WTC11 (cell line): ENCODE measurements around the gene NPAT.

Source experiments
- ATF1 ChIP-seq: sonication (generic); formaldehyde crosslinking; IDR thresholded peaks from 2 replicates; pipeline ENCODE4 v1.8.1; 2023; ENCODE audit warnings: mild to moderate bottlenecking, moderate library complexity, missing genetic modification reagents
- TF ChIP-seq, protein P1 (sequence below): fragments of 200-600 bp; IDR thresholded peaks from 2 replicates; pipeline ENCODE4 v1.8.0; 2022; ENCODE audit warnings: antibody characterized with exemption
- TF ChIP-seq, protein P2 (sequence below): sonication (generic); formaldehyde crosslinking; IDR thresholded peaks from 2 replicates; pipeline ENCODE4 v1.8.1; 2022; ENCODE audit warnings: mild to moderate bottlenecking, moderate library complexity, missing genetic modification reagents
- TF ChIP-seq, protein P3 (sequence below): sonication (generic); formaldehyde crosslinking; IDR thresholded peaks from 2 replicates; pipeline ENCODE4 v1.8.1; 2023; ENCODE audit warnings: mild to moderate bottlenecking, missing genetic modification reagents, moderate library complexity

DNA sequence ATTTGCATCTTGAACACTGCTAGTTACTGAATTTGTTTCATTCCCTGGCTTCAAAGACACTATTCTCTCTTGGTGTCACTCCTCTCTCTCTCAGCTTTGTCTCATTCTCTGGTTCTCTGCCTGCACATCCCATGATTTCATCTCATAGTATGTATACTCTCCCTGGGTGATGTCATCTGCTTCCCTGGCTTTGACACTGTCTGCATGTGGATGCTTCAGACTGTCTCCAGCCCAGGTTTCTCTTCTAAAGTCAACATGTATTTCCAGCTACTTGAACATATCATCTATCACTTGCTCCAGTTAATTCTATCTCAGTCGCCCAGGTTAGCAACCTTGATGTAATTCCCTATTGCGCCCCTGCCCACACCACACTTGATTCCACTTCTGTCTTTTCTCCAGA, 110.4 kb downstream of the NPAT start:
- TF ChIP-seq, protein P1, sequence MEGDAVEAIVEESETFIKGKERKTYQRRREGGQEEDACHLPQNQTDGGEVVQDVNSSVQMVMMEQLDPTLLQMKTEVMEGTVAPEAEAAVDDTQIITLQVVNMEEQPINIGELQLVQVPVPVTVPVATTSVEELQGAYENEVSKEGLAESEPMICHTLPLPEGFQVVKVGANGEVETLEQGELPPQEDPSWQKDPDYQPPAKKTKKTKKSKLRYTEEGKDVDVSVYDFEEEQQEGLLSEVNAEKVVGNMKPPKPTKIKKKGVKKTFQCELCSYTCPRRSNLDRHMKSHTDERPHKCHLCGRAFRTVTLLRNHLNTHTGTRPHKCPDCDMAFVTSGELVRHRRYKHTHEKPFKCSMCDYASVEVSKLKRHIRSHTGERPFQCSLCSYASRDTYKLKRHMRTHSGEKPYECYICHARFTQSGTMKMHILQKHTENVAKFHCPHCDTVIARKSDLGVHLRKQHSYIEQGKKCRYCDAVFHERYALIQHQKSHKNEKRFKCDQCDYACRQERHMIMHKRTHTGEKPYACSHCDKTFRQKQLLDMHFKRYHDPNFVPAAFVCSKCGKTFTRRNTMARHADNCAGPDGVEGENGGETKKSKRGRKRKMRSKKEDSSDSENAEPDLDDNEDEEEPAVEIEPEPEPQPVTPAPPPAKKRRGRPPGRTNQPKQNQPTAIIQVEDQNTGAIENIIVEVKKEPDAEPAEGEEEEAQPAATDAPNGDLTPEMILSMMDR: no peak
- TF ChIP-seq ATF1 (CRISPR knock-in tag): no peak
- TF ChIP-seq, protein P2, sequence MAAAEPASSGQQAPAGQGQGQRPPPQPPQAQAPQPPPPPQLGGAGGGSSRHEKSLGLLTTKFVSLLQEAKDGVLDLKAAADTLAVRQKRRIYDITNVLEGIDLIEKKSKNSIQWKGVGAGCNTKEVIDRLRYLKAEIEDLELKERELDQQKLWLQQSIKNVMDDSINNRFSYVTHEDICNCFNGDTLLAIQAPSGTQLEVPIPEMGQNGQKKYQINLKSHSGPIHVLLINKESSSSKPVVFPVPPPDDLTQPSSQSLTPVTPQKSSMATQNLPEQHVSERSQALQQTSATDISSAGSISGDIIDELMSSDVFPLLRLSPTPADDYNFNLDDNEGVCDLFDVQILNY: no peak
- TF ChIP-seq, protein P3, sequence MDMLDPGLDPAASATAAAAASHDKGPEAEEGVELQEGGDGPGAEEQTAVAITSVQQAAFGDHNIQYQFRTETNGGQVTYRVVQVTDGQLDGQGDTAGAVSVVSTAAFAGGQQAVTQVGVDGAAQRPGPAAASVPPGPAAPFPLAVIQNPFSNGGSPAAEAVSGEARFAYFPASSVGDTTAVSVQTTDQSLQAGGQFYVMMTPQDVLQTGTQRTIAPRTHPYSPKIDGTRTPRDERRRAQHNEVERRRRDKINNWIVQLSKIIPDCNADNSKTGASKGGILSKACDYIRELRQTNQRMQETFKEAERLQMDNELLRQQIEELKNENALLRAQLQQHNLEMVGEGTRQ (CRISPR knock-in tag): no peak
